ENCODE measurements around the gene QTRT2. TPM values are rescaled to one million over a fixed set of nuclear protein-coding genes. Genes with fewer than 3 reads are reported as not detected.

Gene QTRT2
- total RNA-seq, 1 donor from 2014 or later, result 20.5 TPM

DNA sequence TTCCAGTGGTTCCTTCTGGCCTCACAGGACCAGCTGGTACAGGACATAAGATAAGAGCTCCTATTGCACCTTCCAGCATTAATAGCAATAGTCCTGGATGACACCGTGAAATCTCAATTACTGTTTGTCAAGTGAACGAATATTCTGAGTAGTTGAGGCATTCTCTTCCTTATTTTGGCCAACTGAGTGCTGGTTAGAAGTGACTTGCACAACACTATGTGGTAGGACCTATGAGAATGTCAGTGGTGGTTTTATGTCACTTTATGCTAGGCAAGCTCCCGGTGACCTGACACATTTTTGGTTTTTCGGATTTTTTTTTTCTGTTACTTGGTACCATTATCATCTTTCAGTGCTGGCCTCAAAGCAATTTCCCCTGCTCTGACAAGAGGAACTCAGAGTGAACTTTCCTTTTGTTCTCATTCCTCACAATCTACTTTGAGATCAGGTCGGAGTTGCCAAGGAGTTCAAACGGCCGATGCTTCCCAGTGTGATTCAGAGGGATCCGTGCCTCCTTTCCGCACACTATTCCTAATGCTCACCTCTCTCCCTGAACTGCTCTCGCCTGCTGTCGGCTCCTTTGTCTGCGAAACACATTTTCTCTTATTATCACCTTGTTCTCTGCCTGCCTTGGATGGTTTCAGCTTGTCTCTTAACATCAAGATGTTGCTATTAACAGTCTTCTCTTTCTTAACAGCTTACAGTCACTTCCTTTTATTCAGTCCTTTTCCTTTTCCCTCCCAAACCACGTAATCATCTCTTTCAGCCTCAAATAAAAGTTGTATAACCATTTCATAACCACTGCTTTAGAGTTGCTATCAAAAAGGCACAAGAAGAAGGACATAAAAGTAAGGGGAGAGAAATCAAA, 35.8 kb downstream of the QTRT2 start:
- TF ChIP-seq, protein P1, sequence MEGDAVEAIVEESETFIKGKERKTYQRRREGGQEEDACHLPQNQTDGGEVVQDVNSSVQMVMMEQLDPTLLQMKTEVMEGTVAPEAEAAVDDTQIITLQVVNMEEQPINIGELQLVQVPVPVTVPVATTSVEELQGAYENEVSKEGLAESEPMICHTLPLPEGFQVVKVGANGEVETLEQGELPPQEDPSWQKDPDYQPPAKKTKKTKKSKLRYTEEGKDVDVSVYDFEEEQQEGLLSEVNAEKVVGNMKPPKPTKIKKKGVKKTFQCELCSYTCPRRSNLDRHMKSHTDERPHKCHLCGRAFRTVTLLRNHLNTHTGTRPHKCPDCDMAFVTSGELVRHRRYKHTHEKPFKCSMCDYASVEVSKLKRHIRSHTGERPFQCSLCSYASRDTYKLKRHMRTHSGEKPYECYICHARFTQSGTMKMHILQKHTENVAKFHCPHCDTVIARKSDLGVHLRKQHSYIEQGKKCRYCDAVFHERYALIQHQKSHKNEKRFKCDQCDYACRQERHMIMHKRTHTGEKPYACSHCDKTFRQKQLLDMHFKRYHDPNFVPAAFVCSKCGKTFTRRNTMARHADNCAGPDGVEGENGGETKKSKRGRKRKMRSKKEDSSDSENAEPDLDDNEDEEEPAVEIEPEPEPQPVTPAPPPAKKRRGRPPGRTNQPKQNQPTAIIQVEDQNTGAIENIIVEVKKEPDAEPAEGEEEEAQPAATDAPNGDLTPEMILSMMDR (IDR thresholded peaks at IDR 0.05; ENCODE audit: insufficient read depth, low read length, severe bottlenecking), result no peak
- H3K4me3 ChIP-seq (ENCODE audit: low read depth, low read length), result no peak overlapping the region
- no peak for FAIRE-seq
- peak; percentile 10 for DNase-seq (ENCODE audit: low read depth)
- no peaks in the 10 kb centered on the region for H3K27me3 ChIP-seq (ENCODE audit: control insufficient read depth, insufficient read depth, low read length)
- H3K36me3 ChIP-seq (ENCODE audit: control insufficient read depth, insufficient read depth, low read length), result peaks cover 1% of the 10 kb centered on the region

DNA sequence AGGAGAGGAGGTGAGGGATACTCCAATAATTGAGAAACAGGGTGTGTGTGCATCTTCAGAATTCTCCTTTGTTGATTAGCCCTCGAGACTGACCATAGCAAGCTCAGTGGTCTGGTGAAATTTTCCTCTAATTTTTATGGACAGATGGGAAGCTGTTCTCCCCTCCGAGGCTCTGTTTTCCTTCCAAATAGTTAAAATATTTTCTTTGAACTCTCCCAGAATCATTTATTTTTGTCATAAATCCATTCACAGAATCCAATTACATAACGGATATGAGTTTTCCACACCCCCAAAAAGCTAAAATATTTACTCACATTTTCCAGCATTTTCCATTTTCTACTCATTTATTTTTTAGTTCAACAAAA, 36.5 kb downstream of the QTRT2 start:
- DNase-seq (ENCODE audit: low read depth), result no peak
- TF ChIP-seq, protein P1 (IDR thresholded peaks at IDR 0.05; ENCODE audit: insufficient read depth, low read length, severe bottlenecking), result no peak
- FAIRE-seq, result no peak
- Histone ChIP-seq H3K36me3 (ENCODE audit: control insufficient read depth, insufficient read depth, low read length) (no peaks in the 10 kb centered on the region), H3K4me3 (ENCODE audit: low read depth, low read length) (no peak overlapping the region), H3K27me3 (ENCODE audit: control insufficient read depth, insufficient read depth, low read length) (no peaks in the 10 kb centered on the region)

DNA sequence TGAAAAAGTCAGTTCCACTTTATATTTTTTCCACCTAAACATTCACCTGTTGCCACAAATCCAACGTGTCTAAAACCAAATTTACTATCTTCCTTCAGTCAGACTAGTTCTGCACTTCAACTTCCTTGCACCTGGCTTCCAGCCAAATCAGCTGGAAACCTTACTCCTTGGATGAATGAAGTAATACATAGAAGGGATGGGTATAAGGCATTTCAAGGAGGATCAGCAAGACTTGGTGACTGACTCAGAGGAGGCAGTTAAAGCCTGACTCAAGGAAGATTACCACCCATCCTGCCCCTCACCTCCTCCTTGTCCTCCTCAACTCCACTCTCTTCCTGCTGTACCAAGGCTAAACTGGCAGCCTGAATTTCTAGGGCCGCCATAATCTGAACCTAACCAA, 37.1 kb downstream of the QTRT2 start:
- FAIRE-seq (no peak), DNase-seq (ENCODE audit: low read depth) (peak; percentile 88)
- H3K27me3 ChIP-seq (ENCODE audit: control insufficient read depth, insufficient read depth, low read length), result no peaks in the 10 kb centered on the region
- H3K4me3 ChIP-seq (ENCODE audit: low read depth, low read length), result no peak overlapping the region
- no peaks in the 10 kb centered on the region for H3K36me3 ChIP-seq (ENCODE audit: control insufficient read depth, insufficient read depth, low read length)
- TF ChIP-seq, protein P1 (IDR thresholded peaks at IDR 0.05; ENCODE audit: insufficient read depth, low read length, severe bottlenecking), result no peak

DNA sequence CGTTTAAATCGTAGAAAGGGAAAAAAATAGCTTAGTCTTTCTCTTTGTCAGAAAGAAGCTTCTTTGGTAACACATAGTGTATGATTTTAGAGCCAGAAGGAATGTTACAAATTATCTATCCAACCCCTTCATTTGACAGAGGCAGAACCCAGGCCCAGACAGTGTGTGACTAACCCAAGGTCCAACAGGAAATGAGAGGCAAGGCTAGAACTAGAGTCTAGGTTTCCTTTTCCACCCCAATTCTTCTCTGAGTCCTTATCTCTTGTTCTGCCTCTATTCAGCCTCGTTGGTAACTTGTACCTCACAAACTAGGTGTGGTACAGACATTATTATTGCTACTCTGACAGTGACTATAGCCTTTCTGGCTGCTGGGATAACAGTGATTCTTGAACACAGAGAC, 39.3 kb downstream of the QTRT2 start:
- H3K27me3 ChIP-seq (ENCODE audit: control insufficient read depth, insufficient read depth, low read length), result peaks cover 1% of the 10 kb centered on the region
- no peak for FAIRE-seq
- no peak for DNase-seq (ENCODE audit: low read depth)
- H3K4me3 ChIP-seq (ENCODE audit: low read depth, low read length), result no peak overlapping the region
- no peaks in the 10 kb centered on the region for H3K36me3 ChIP-seq (ENCODE audit: control insufficient read depth, insufficient read depth, low read length)
- TF ChIP-seq, protein P1 (IDR thresholded peaks at IDR 0.05; ENCODE audit: insufficient read depth, low read length, severe bottlenecking), result no peak

DNA sequence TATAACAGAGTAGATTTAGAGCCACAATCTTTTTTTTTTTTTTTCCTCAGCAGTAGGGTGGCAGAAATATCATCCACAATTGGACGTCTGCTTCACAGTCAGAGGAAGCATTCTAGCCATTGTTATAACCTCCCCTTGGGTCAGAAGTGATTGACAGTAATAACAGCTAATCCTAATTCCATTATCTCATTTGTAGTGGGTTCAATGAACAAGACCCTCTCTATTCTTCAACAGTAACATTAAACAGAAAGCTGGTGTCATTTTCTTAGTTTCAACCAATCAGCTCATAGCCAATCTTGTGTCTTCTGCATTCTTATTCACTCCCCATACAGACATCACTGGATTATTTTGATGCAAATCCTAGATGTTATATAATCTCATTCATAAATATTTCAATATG, 44.6 kb downstream of the QTRT2 start:
- Histone ChIP-seq H3K4me3 (ENCODE audit: low read depth, low read length) (no peak overlapping the region), H3K36me3 (ENCODE audit: control insufficient read depth, insufficient read depth, low read length) (no peaks in the 10 kb centered on the region), H3K27me3 (ENCODE audit: control insufficient read depth, insufficient read depth, low read length) (peaks cover 1% of the 10 kb centered on the region)
- TF ChIP-seq, protein P1 (IDR thresholded peaks at IDR 0.05; ENCODE audit: insufficient read depth, low read length, severe bottlenecking), result no peak
- DNase-seq (ENCODE audit: low read depth) (no peak), FAIRE-seq (no peak)

DNA sequence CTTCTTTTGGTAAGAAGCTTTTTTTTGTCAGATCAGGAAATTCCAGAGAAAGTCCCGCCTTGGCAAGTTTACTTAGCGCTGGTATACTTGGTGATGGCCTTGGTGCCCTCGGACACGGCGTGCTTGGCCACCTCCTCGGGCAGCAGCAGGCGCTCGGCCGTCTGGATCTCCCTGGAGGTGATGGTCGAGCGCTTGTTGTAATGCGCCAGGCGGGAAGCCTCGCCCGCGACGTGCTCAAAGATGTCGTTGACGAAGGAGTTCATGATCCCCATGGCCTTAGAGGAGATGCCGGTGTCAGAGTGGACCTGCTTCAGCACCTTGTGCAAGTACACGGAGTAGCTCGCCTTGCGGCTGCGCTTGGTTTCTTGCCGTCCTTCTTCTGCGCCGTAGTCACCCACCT, 46.6 kb downstream of the QTRT2 start:
- TF ChIP-seq, protein P1 (IDR thresholded peaks at IDR 0.05; ENCODE audit: insufficient read depth, low read length, severe bottlenecking), result no peak
- Histone ChIP-seq H3K36me3 (ENCODE audit: control insufficient read depth, insufficient read depth, low read length) (no peaks in the 10 kb centered on the region), H3K4me3 (ENCODE audit: low read depth, low read length) (no peak overlapping the region), H3K27me3 (ENCODE audit: control insufficient read depth, insufficient read depth, low read length) (peaks cover 1% of the 10 kb centered on the region)
- DNase-seq (ENCODE audit: low read depth), result no peak
- FAIRE-seq, result no peak

Measured in bronchial epithelial cell (primary cell).